Measurements from ENCODE around the gene FLT3LG. TPM values are rescaled to one million over a fixed set of nuclear protein-coding genes. Genes with fewer than 3 reads are reported as not detected.
A peak's percentile ranks its signal among the peaks of the same experiment; 100 is the strongest.

The FLT3LG gene
- polyA plus RNA-seq, 3 donors from 2014 or later: 22.6 to 36.6 (median 28.3) TPM

DNA sequence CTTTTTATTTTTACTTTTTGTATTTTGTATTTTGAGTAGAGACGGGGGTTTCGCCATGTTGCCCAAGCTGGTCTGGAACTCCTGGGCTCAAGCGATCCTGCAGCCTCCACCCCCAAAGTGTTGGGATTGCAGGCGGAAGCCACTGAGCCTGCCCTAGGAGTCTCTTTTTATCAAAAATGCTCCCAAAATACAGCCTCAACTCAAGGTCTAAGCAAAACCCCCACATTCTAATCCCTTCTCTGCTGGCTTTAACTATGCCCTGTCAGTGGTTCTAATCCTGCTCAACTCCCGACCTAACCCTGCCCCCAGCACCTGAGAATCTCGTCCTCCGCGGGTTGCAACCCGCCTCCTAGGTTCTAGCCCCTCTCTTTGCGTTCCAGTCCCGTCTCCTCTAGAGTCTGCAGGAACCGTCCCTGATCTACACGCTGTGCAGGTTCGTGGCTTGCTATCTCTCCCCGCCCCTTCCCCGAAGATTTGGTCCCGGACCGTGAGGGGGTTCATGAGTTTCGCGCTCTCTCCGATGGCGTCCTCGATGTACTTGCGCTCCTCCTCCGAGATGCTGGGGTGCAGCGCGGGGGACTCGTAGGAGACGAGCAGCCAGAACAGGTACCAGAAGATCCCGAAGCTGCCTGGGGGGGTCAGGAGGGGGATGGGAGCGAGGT, 40.6 kb upstream of the FLT3LG start:
- peaks cover 35 to 49% (median 37%) of the 10 kb centered on the region in 3 donors for H3K27me3 Mint-ChIP-seq (ENCODE audit: low read depth in 3 of 3)
- no peak for DNase-seq
- H3K27ac Mint-ChIP-seq: no peak overlapping the region
- peak overlapping the region in 3 of 5 donors; percentile 5 to 60 (median 45) for H3K4me3 Mint-ChIP-seq
- no peaks in the 10 kb centered on the region for H3K36me3 Mint-ChIP-seq
- peaks cover 0 to 3% (median 0%) of the 10 kb centered on the region in 6 donors for H3K9me3 Mint-ChIP-seq
- peaks cover 13 to 21% of the 10 kb centered on the region in 2 donors for H3K4me1 Mint-ChIP-seq

DNA sequence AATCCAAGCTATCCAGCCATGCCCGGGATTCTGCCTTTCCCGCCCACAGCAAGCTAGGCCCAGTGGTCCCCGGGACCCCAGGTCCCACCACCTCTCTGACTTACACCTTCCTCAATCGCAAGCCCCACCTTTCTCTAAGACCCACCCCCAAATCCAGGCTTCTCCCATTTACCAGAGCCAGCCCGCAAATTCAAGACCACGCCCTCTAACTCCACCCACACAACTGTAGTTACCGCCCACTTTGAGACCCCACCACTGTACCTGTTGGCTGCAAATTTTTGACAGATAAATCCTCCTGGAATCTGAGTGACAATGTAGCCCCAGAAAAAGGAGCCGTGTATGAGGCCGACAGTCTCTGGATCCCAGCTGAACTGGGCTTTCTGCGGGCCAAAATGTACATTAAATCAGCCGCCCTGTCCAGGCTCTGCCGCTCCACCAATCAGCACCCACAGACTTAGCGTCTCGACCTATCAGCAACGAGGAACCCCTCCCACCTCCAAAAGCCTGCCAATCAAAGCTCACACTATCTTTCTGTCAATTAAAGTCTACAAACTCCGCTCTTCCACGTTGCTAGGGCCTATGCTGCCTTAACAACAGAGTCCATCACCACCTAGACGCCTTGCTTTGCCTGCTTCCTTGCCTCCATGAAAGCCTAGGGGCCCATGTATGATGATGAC, 39.0 kb upstream of the FLT3LG start:
- Mint-ChIP-seq H3K36me3 (no peaks in the 10 kb centered on the region), H3K9me3 (peaks cover 0 to 5% (median 0%) of the 10 kb centered on the region in 6 donors), H3K27ac (no peak overlapping the region), H3K4me3 (no peak overlapping the region), H3K27me3 (ENCODE audit: low read depth in 3 of 3) (peaks cover 40 to 52% (median 43%) of the 10 kb centered on the region in 3 donors), H3K4me1 (peaks cover 12 to 19% of the 10 kb centered on the region in 2 donors)
- DNase-seq: no peak

DNA sequence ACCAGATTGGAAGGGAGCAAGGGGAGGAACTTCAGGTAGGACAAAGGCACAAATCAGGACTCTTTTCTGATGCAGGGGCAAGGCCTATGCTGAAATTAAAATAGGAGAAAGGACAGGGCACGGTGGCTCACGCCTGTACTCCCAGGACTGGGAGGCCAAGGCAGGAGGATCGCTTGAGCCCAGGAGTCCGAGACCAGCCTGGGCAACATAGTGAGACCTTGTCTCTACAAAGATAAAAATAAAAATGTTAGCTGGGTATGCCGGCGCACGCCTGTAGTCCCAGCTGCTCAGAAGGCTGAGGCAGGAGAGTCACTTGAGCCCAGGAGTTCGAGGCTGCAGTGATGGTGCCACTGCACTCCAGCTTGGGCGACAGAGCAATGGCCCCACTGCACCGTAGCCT, 38.3 kb upstream of the FLT3LG start:
- peak overlapping the region in 1 of 5 donors; percentile 48 for H3K4me3 Mint-ChIP-seq
- H3K36me3 Mint-ChIP-seq: peaks cover 0 to 3% (median under 1%) of the 10 kb centered on the region in 3 donors
- H3K9me3 Mint-ChIP-seq: peaks cover 0 to 2% (median 0%) of the 10 kb centered on the region in 6 donors
- H3K4me1 Mint-ChIP-seq: peaks cover 17 to 21% of the 10 kb centered on the region in 2 donors
- H3K27ac Mint-ChIP-seq: no peak overlapping the region
- no peak for DNase-seq
- H3K27me3 Mint-ChIP-seq (ENCODE audit: low read depth in 3 of 3): peaks cover 43 to 55% (median 46%) of the 10 kb centered on the region in 3 donors

DNA sequence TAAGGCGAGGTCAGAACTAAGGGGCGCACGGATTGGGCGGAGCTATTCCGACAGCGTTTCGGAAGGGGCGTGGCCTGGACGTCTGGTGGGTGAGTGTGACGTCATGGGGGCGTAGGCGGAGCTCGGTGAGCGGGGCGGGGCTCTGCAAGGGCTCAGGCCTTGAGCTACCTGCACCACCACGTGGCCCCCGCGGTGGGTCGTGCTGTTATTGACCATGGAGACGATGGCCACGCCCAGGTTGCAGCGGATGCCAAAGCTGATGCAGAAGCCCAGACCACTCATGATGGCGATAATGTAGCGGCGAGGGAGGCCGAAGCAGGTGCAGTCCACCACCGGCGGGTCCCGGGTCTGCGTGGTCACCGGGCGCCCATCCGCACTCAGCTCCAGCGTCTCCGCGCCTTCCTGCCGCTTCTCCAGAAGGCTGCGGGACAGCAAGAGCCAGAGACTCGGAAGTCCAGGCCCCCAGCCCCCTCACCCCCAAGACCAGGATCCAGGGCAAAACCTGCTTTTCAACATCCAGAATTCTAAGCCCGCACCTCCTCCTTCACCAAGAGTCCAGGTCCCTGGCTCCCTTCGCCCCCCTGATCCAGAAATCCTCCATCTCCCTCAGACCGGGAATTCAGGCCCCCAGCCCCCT, 37.5 kb upstream of the FLT3LG start:
- Mint-ChIP-seq H3K27ac (no peak overlapping the region), H3K4me1 (peaks cover 23% of the 10 kb centered on the region in 2 donors)
- peak in 2 of 3 donors; percentile 40 to 45 for DNase-seq

DNA sequence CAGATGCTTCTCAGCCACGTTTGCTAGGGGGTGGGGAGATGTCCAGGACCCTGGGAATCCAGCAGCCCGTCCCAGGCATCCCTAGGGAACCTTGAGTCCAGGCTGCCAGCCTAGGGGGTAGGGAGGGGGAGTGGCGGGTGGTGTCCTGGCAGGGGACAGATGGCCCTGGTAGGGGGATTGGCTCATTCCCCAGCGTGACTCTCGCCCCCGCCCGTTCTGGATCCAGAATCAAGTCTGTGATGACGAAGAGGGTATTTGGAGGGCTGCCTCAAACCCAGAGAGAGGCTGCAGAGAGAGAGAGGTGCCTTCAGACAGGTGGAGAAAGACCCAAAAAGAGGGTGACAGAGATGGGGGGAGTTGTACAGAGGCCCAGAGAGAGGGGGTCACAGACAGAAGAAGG, 36.8 kb upstream of the FLT3LG start:
- peaks cover 0 to 3% (median 0%) of the 10 kb centered on the region in 6 donors for H3K9me3 Mint-ChIP-seq
- H3K4me1 Mint-ChIP-seq: peaks cover 27 to 30% of the 10 kb centered on the region in 2 donors
- H3K36me3 Mint-ChIP-seq: peaks cover 0 to 5% (median 3%) of the 10 kb centered on the region in 3 donors
- H3K27ac Mint-ChIP-seq: no peak overlapping the region
- H3K4me3 Mint-ChIP-seq: no peak overlapping the region
- H3K27me3 Mint-ChIP-seq (ENCODE audit: low read depth in 3 of 3): peaks cover 43 to 56% (median 47%) of the 10 kb centered on the region in 3 donors
- DNase-seq: no peak

More for the DNA sequence above, 37.5 kb upstream of the FLT3LG start:
- peaks cover 42 to 59% (median 46%) of the 10 kb centered on the region in 3 donors for H3K27me3 Mint-ChIP-seq (ENCODE audit: low read depth in 3 of 3)
- peaks cover 0 to 5% (median 3%) of the 10 kb centered on the region in 3 donors for H3K36me3 Mint-ChIP-seq
- H3K9me3 Mint-ChIP-seq: peaks cover 0 to 3% (median 0%) of the 10 kb centered on the region in 6 donors
- H3K4me3 Mint-ChIP-seq: peak overlapping the region in 1 of 5 donors; percentile 48

- Mint-ChIP-seq H3K4me1 (peaks cover 29 to 35% of the 10 kb centered on the region in 2 donors), H3K27me3 (ENCODE audit: low read depth in 3 of 3) (peaks cover 39 to 54% (median 42%) of the 10 kb centered on the region in 3 donors), H3K4me3 (no peak overlapping the region), H3K9me3 (peaks cover 0 to 3% (median 0%) of the 10 kb centered on the region in 6 donors), H3K27ac (peak overlapping the region in 1 of 6 donors; percentile 5), H3K36me3 (peaks cover 0 to 5% (median 3%) of the 10 kb centered on the region in 3 donors)
- DNase-seq: no peak
Measured at GRCh38 chr19:49438261-49438660, 35.8 kb upstream of the FLT3LG start.

DNA sequence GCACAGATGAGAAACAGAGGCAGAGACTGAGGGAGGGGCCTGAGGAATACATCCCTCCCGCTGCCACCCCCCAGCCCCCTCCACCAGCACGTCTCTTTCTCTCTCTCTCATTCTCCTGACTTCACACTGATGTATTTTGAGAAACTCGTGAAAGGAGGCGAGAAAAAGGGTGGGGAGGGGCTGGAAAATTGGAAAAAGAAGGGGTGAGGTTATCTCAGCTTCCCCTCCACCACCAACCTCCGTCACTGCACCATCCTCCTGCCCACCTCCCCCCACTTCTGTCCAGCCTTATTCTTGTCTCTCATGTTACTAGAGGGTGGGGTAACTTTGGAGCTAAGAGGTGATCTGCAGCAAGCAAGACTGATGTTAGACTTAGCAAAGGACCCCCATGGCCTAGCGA, 34.2 kb upstream of the FLT3LG start:
- H3K36me3 Mint-ChIP-seq: peaks cover 0 to 5% (median 3%) of the 10 kb centered on the region in 3 donors
- H3K4me3 Mint-ChIP-seq: no peak overlapping the region
- H3K27ac Mint-ChIP-seq: no peak overlapping the region
- peaks cover 0 to 3% (median 0%) of the 10 kb centered on the region in 6 donors for H3K9me3 Mint-ChIP-seq
- no peak for DNase-seq
- peaks cover 36 to 41% of the 10 kb centered on the region in 2 donors for H3K4me1 Mint-ChIP-seq
- peaks cover 38 to 49% (median 42%) of the 10 kb centered on the region in 3 donors for H3K27me3 Mint-ChIP-seq (ENCODE audit: low read depth in 3 of 3)

GRCh38 chr19:49440439-49441209, 33.4 kb upstream of the FLT3LG start:
- peaks cover 36 to 41% of the 10 kb centered on the region in 2 donors for H3K4me1 Mint-ChIP-seq
- peak overlapping the region in 3 of 6 donors; percentile 23 to 80 (median 47) for H3K27ac Mint-ChIP-seq
- H3K9me3 Mint-ChIP-seq: peaks cover 0 to 3% (median 0%) of the 10 kb centered on the region in 6 donors
- peaks cover 0 to 5% (median 3%) of the 10 kb centered on the region in 3 donors for H3K36me3 Mint-ChIP-seq
- peaks cover 35 to 45% (median 36%) of the 10 kb centered on the region in 3 donors for H3K27me3 Mint-ChIP-seq (ENCODE audit: low read depth in 3 of 3)
- H3K4me3 Mint-ChIP-seq: peak overlapping the region; percentile 30 to 72 (median 61)
- no peak for DNase-seq

- H3K4me1 Mint-ChIP-seq: peaks cover 32 to 35% of the 10 kb centered on the region in 2 donors
- H3K27me3 Mint-ChIP-seq (ENCODE audit: low read depth in 3 of 3): peaks cover 32 to 40% (median 32%) of the 10 kb centered on the region in 3 donors
- peak within 1 kb of the TSS; percentile 79 to 85 (median 84) for H3K4me3 Mint-ChIP-seq
- peaks cover 0 to 3% (median 0%) of the 10 kb centered on the region in 6 donors for H3K9me3 Mint-ChIP-seq
- peaks cover 0 to 5% (median 3%) of the 10 kb centered on the region in 3 donors for H3K36me3 Mint-ChIP-seq
- no peak for DNase-seq
- peak within 1 kb of the TSS in 4 of 6 donors; percentile 23 to 88 (median 66) for H3K27ac Mint-ChIP-seq
Measured at GRCh38 chr19:49441210-49441959, 32.6 kb upstream of the FLT3LG start, which contains the start of gene SLC17A7. TSS of gene SLC17A7 (minus strand) at chr19:49441527. CDS start at chr19:49441379, 148 bp downstream.

DNA sequence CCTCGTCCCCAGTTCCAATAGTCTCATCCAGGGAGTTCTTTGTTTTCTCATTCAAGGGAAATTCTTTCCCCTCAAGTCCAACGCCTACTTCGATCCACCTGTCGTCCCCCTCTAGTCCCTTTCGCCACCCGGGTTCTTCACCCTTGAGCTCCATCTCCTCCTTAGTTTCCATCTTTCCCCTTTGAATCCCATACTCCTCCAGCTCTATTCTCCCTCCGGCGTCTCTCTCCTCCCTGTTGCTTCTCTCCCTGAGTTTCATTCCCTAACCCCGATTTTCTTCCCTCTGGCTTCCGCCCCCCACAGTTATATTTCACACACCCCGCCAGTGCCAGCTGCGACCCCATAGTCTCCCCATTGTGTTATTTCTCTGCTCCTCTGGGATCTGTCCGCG, 32.1 kb upstream of the FLT3LG start:
- H3K27ac Mint-ChIP-seq: peak overlapping the region in 2 of 6 donors; percentile 51 to 88
- H3K27me3 Mint-ChIP-seq (ENCODE audit: low read depth in 3 of 3): peaks cover 31 to 40% (median 32%) of the 10 kb centered on the region in 3 donors
- peak overlapping the region; percentile 79 to 85 (median 84) for H3K4me3 Mint-ChIP-seq
- peaks cover 0 to 5% (median 3%) of the 10 kb centered on the region in 3 donors for H3K36me3 Mint-ChIP-seq
- peaks cover 30 to 34% of the 10 kb centered on the region in 2 donors for H3K4me1 Mint-ChIP-seq
- DNase-seq: no peak
- H3K9me3 Mint-ChIP-seq: peaks cover 0 to 3% (median 0%) of the 10 kb centered on the region in 6 donors

DNA sequence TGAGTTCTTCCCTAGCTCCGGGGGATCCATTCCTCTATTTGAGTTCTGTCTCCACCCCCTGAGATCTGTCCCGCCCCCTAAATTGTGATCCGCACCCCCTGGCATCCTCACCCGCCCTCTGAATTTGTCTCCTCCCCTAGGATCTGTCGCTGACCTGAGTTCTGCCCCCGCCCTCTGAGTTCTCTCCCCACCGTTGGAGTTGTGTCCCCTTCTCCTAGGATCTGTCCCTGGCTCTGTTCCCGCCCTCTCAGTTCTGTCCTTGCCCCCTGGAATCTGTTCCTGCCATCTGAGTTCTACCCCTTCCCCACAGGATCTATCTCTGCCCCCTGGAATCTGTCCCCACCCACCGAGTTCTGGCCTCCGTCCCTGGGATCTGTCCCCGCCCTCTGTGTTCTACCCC, 31.7 kb upstream of the FLT3LG start:
- Mint-ChIP-seq H3K4me1 (peaks cover 30 to 34% of the 10 kb centered on the region in 2 donors), H3K9me3 (peaks cover 0 to 3% (median 0%) of the 10 kb centered on the region in 6 donors), H3K4me3 (peak overlapping the region; percentile 79 to 85 (median 84)), H3K36me3 (peaks cover 0 to 5% (median 3%) of the 10 kb centered on the region in 3 donors), H3K27ac (peak overlapping the region in 3 of 6 donors; percentile 51 to 88 (median 53)), H3K27me3 (ENCODE audit: low read depth in 3 of 3) (peaks cover 28 to 38% (median 32%) of the 10 kb centered on the region in 3 donors)
- DNase-seq: no peak

DNA sequence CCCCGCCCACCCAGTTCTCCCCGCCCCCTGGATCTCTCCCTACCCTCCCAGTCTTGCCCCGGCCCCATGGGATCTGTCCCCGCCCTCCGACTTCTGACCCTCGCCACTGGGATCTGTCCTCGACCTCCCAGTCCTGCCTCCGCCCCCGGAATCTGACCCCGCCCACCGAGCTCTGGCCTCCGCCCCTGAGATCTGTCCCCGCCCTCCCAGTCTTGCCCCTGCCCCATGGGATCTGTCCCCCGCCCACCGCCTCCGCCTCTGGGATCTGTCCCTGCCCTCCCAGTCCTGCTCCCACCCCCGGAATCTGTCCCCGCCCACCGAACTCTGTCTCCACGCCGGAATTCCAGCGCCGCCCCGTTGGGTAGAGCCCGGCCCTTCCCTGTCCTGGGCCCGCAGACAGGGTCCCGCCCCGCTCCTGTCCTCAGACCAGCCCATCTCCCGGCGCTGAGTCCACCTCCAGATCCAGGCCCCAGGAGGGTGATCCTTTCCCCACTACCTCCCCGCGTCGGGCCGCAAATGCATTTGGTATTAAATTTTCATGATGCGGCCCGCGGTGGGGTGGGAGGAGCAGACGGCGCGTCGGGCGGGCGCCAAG, 31.1 kb upstream of the FLT3LG start:
- Mint-ChIP-seq H3K36me3 (peaks cover 0 to 5% (median 3%) of the 10 kb centered on the region in 3 donors), H3K4me3 (peak overlapping the region; percentile 79 to 85 (median 84)), H3K4me1 (peaks cover 30 to 34% of the 10 kb centered on the region in 2 donors), H3K27ac (peak overlapping the region in 3 of 6 donors; percentile 51 to 88 (median 88)), H3K9me3 (peaks cover 0 to 3% (median 0%) of the 10 kb centered on the region in 6 donors), H3K27me3 (ENCODE audit: low read depth in 3 of 3) (peaks cover 27 to 33% (median 28%) of the 10 kb centered on the region in 3 donors)
- DNase-seq: no peak

Data from immature natural killer cell (primary cell).